Measurements from ENCODE around the gene ADAM12.
"Not testable (repeated sequence)": the region's sequence is repeated elsewhere in the genome, so short reads cannot be mapped to it uniquely, and the experiment has no call there.

ADAM12 gene

DNA sequence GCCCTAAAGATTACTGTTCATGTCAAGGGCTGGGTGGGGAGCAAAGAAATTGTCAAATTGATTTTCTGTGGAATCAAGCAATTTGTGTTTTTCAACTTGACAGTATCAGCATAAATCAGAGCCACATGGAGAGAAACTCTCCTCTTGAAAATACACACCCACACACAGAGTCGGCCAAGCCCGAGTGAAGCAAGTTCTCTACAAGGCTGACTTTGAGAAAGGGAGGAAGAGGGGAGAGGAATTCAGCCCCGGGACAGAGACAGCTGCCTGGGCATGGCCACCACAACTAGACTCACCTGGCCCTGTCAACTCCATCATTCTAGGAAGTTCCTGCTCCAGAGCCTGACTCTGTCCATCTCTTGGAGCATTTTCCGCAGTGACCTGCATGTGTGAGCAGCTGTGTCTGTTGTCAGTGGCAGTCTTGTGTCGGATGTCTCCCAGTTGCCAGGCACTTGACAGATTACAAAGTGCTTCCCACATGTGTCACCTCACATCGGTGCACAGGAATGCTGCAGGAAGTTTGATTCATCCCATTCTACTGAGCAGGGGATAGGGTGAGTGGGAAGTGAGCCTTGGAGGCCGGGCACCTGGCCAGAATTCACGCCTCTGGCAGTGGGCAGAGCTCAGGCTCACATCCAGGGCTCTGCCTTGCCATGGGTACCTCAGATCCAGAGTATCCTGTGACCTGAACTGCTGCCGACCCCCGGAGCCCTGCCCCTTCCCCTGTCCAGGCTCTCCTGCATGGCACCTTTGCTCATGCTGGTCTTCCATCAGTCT is 37.9 kb downstream of the ADAM12 start:
- Histone ChIP-seq H3K9ac (ENCODE audit: low read depth in 1 of 2, low read length in 2 of 2) (no peak overlapping the region), H3K36me3 (ENCODE audit: control insufficient read depth in 1 of 2, insufficient read depth in 2 of 2, low read length in 2 of 2) (no peaks in the 10 kb centered on the region), H3K27me3 (ENCODE audit: control insufficient read depth in 1 of 2, insufficient read depth in 2 of 2, low read length in 2 of 2) (no peaks in the 10 kb centered on the region), H3K4me3 (ENCODE audit: low read depth in 1 of 2, low read length in 2 of 2) (no peak overlapping the region), H3K4me1 (ENCODE audit: control insufficient read depth in 1 of 2, insufficient read depth in 2 of 2, low read length in 2 of 2) (no peaks in the 10 kb centered on the region), H3K9me3 (ENCODE audit: control insufficient read depth in 1 of 2, low read length in 2 of 2) (no peaks in the 10 kb centered on the region), H3K27ac (ENCODE audit: low read depth, low read length) (no peak overlapping the region)

DNA sequence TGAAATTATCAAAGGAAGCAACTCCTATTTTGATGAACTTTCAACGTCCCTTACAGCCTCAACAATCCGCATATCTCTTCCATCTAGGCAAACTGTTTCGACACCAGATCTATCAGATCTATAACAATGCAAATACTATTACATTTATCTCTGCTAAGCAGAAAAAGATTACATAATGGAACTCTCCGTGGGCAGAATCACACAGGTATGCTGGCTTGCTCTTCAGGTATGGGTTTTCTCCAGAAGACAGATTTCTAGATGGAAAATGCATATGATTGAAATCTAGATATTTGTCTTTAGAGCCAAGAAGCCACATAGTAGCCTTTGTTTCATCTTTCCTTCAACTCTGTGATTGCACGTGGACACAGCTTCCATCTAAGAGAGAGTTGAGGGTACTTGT is 38.6 kb downstream of the ADAM12 start:
- H3K9me3 ChIP-seq (ENCODE audit: control insufficient read depth in 1 of 2, low read length in 2 of 2) = no peaks in the 10 kb centered on the region
- no peaks in the 10 kb centered on the region for H3K4me1 ChIP-seq (ENCODE audit: control insufficient read depth in 1 of 2, insufficient read depth in 2 of 2, low read length in 2 of 2)
- H3K27ac ChIP-seq (ENCODE audit: low read depth, low read length) = no peak overlapping the region
- H3K36me3 ChIP-seq (ENCODE audit: control insufficient read depth in 1 of 2, insufficient read depth in 2 of 2, low read length in 2 of 2) = no peaks in the 10 kb centered on the region
- no peaks in the 10 kb centered on the region for H3K27me3 ChIP-seq (ENCODE audit: control insufficient read depth in 1 of 2, insufficient read depth in 2 of 2, low read length in 2 of 2)
- H3K4me3 ChIP-seq (ENCODE audit: low read depth in 1 of 2, low read length in 2 of 2) = no peak overlapping the region
- no peak overlapping the region for H3K9ac ChIP-seq (ENCODE audit: low read depth in 1 of 2, low read length in 2 of 2)

DNA sequence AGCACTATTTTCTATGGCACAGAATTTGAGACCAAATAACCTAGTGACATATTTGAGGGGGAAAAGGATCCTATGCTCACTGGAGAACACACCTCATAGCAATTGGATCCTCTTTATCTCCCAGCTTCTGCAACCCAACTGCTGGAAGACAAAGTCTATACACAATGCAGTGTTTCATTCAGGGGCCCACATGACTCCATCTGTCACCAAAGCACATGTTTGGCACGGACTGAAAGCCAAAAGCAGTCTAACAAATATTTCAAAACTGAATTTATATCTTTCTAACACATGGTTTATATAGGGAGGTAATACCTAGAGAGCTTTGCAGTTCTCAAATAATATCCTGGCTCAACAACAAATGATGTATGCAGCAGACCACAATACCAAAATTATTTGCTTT is 39.2 kb downstream of the ADAM12 start:
- H3K36me3 ChIP-seq (ENCODE audit: control insufficient read depth in 1 of 2, insufficient read depth in 2 of 2, low read length in 2 of 2) = no peaks in the 10 kb centered on the region
- H3K4me1 ChIP-seq (ENCODE audit: control insufficient read depth in 1 of 2, insufficient read depth in 2 of 2, low read length in 2 of 2) = no peaks in the 10 kb centered on the region
- H3K27ac ChIP-seq (ENCODE audit: low read depth, low read length) = no peak overlapping the region
- H3K4me3 ChIP-seq (ENCODE audit: low read depth in 1 of 2, low read length in 2 of 2) = no peak overlapping the region
- H3K9me3 ChIP-seq (ENCODE audit: control insufficient read depth in 1 of 2, low read length in 2 of 2) = no peaks in the 10 kb centered on the region
- H3K27me3 ChIP-seq (ENCODE audit: control insufficient read depth in 1 of 2, insufficient read depth in 2 of 2, low read length in 2 of 2) = no peaks in the 10 kb centered on the region
- no peak overlapping the region for H3K9ac ChIP-seq (ENCODE audit: low read depth in 1 of 2, low read length in 2 of 2)

DNA sequence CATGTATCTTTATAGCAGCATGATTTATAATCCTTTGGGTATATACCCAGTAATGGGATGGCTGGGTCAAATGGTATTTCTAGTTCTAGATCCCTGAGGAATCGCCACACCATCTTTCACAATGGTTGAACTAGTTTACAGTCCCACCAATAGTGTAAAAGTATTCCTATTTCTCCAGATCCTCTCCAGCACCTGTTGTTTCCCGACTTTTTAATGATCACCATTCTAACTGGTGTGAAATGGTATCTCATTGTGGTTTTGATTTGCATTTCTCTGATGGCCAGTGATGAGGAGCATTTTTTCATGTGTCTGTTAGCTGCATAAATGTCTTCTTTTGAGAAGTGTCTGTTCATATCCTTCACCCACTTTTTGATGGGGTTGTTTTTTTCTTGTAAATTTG is 44.8 kb downstream of the ADAM12 start:
- not testable (repeated sequence) for H3K9me3 ChIP-seq (ENCODE audit: control insufficient read depth in 1 of 2, low read length in 2 of 2); H3K9ac ChIP-seq (ENCODE audit: low read depth in 1 of 2, low read length in 2 of 2); H3K4me3 ChIP-seq (ENCODE audit: low read depth in 1 of 2, low read length in 2 of 2); H3K36me3 ChIP-seq (ENCODE audit: control insufficient read depth in 1 of 2, insufficient read depth in 2 of 2, low read length in 2 of 2); H3K27ac ChIP-seq (ENCODE audit: low read depth, low read length); H3K27me3 ChIP-seq (ENCODE audit: control insufficient read depth in 1 of 2, insufficient read depth in 2 of 2, low read length in 2 of 2); H3K4me1 ChIP-seq (ENCODE audit: control insufficient read depth in 1 of 2, insufficient read depth in 2 of 2, low read length in 2 of 2)

DNA sequence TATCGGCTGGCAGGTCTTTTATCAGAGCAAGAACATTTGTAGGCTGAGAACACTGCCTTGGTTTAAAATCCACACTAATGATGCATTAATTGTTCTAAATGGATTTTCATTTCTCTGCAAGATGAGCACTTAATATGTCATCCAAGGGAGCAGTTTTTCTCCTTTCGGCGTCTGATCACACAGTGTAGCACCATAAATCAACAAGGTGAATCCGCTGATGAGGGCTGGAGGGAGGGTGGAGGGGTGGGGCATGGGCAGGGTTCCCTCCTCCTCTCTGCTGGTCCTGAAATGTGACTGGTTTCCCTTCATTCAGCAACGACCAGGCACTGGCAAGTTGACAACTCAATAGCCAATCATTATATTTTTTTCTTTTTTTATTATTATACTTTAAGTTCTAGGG is 45.6 kb downstream of the ADAM12 start:
- Histone ChIP-seq H3K27ac (ENCODE audit: low read depth, low read length) (no peak overlapping the region), H3K36me3 (ENCODE audit: control insufficient read depth in 1 of 2, insufficient read depth in 2 of 2, low read length in 2 of 2) (no peaks in the 10 kb centered on the region), H3K9me3 (ENCODE audit: control insufficient read depth in 1 of 2, low read length in 2 of 2) (no peaks in the 10 kb centered on the region), H3K9ac (ENCODE audit: low read depth in 1 of 2, low read length in 2 of 2) (no peak overlapping the region), H3K4me3 (ENCODE audit: low read depth in 1 of 2, low read length in 2 of 2) (no peak overlapping the region), H3K27me3 (ENCODE audit: control insufficient read depth in 1 of 2, insufficient read depth in 2 of 2, low read length in 2 of 2) (no peaks in the 10 kb centered on the region), H3K4me1 (ENCODE audit: control insufficient read depth in 1 of 2, insufficient read depth in 2 of 2, low read length in 2 of 2) (no peaks in the 10 kb centered on the region)

DNA sequence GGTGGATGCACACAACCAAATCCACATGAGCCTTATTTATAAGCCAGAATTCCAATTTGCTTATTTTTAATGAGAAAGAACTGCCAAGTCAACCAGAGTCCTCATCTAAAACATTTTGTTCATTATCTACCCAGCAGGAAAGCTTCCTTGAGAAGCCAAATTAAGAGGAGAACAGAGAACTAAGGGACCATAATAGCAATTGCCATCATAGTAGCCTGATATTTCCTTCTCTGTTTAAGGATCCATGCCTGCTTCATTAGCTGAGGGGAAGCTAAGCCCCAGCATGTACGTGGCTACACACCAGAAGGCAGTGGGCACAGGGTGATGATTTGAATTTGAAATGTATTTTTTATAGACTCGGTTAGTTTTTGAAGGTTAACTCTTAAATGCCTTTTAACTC is 46.8 kb downstream of the ADAM12 start:
- H3K36me3 ChIP-seq (ENCODE audit: control insufficient read depth in 1 of 2, insufficient read depth in 2 of 2, low read length in 2 of 2) = no peaks in the 10 kb centered on the region
- no peak overlapping the region for H3K4me3 ChIP-seq (ENCODE audit: low read depth in 1 of 2, low read length in 2 of 2)
- no peaks in the 10 kb centered on the region for H3K27me3 ChIP-seq (ENCODE audit: control insufficient read depth in 1 of 2, insufficient read depth in 2 of 2, low read length in 2 of 2)
- H3K9me3 ChIP-seq (ENCODE audit: control insufficient read depth in 1 of 2, low read length in 2 of 2) = no peaks in the 10 kb centered on the region
- H3K4me1 ChIP-seq (ENCODE audit: control insufficient read depth in 1 of 2, insufficient read depth in 2 of 2, low read length in 2 of 2) = no peaks in the 10 kb centered on the region
- H3K27ac ChIP-seq (ENCODE audit: low read depth, low read length) = no peak overlapping the region
- H3K9ac ChIP-seq (ENCODE audit: low read depth in 1 of 2, low read length in 2 of 2) = no peak overlapping the region

DNA sequence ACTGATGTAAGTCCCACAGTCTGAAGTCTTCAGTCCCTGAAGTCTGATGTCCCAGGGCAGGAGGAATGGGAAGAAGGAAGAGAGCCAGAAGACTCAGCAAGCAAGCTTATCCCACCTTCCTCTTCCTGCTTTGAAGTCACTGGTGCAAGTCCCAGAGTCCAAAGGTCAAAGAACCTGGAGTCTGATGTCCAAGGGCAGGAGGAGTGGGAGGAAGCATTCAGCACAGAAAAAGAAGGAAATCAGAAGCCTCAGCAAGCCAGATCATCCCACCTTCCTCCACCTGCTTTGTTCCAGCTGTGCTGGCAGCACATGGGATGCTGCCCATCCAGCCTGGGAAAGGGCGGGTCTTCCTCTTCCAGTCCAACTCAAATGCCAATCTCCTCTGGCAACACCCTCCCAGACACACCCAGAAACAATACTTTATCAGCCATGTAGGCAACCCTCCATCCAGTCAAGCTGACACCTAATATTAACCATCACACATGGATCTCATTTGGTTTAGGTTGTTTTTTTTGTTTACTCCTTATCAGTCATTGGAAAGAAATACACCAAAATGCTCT is 50.9 kb downstream of the ADAM12 start:
- H3K27ac ChIP-seq (ENCODE audit: low read depth, low read length) = no peak overlapping the region
- H3K9me3 ChIP-seq (ENCODE audit: control insufficient read depth in 1 of 2, low read length in 2 of 2) = no peaks in the 10 kb centered on the region
- no peaks in the 10 kb centered on the region for H3K27me3 ChIP-seq (ENCODE audit: control insufficient read depth in 1 of 2, insufficient read depth in 2 of 2, low read length in 2 of 2)
- H3K4me1 ChIP-seq (ENCODE audit: control insufficient read depth in 1 of 2, insufficient read depth in 2 of 2, low read length in 2 of 2) = no peaks in the 10 kb centered on the region
- no peaks in the 10 kb centered on the region for H3K36me3 ChIP-seq (ENCODE audit: control insufficient read depth in 1 of 2, insufficient read depth in 2 of 2, low read length in 2 of 2)
- no peak overlapping the region for H3K4me3 ChIP-seq (ENCODE audit: low read depth in 1 of 2, low read length in 2 of 2)
- no peak overlapping the region for H3K9ac ChIP-seq (ENCODE audit: low read depth in 1 of 2, low read length in 2 of 2)

DNA sequence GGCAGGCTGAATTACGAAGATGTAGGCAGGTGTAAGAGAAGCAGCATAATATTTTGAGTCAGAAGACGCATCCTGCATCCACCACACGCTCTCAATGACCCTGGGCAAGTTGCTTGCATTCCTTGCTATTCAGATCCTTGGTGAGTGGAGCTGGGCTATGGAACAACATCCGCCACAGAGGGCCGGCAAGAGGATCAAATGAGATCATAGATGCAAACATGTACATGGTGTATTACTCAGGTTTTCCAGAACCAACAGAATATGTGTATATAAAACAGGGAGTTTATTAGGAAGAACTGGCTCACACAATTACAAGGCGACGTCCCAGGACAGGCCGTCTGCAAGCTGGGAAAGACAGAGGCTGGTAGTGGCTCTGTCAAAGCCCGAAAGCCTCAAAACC is 51.5 kb downstream of the ADAM12 start:
- no peak overlapping the region for H3K27ac ChIP-seq (ENCODE audit: low read depth, low read length)
- H3K27me3 ChIP-seq (ENCODE audit: control insufficient read depth in 1 of 2, insufficient read depth in 2 of 2, low read length in 2 of 2) = no peaks in the 10 kb centered on the region
- no peak overlapping the region for H3K4me3 ChIP-seq (ENCODE audit: low read depth in 1 of 2, low read length in 2 of 2)
- no peaks in the 10 kb centered on the region for H3K9me3 ChIP-seq (ENCODE audit: control insufficient read depth in 1 of 2, low read length in 2 of 2)
- H3K36me3 ChIP-seq (ENCODE audit: control insufficient read depth in 1 of 2, insufficient read depth in 2 of 2, low read length in 2 of 2) = no peaks in the 10 kb centered on the region
- no peaks in the 10 kb centered on the region for H3K4me1 ChIP-seq (ENCODE audit: control insufficient read depth in 1 of 2, insufficient read depth in 2 of 2, low read length in 2 of 2)
- no peak overlapping the region for H3K9ac ChIP-seq (ENCODE audit: low read depth in 1 of 2, low read length in 2 of 2)

DNA sequence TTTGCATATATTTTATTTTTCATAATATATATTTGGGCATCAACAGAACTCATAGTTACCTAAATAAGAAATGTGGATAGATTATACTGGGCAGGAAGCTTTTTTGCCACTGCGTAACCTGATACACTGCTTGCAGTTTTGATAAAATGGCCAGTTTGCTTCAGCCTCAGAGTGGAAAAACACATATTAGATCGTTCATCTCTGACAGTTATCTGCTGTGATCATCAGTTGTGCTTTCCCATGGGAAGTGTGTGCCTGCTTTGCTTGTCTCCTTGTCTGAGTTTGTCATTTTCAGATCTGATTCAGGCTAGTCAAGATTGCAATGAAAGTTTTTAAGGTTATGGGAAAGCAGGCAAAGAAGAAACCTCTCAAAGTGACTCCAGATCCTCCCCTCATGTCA is 54.0 kb downstream of the ADAM12 start:
- Histone ChIP-seq H3K4me3 (ENCODE audit: low read depth in 1 of 2, low read length in 2 of 2) (no peak overlapping the region), H3K9me3 (ENCODE audit: control insufficient read depth in 1 of 2, low read length in 2 of 2) (no peaks in the 10 kb centered on the region), H3K36me3 (ENCODE audit: control insufficient read depth in 1 of 2, insufficient read depth in 2 of 2, low read length in 2 of 2) (no peaks in the 10 kb centered on the region), H3K27me3 (ENCODE audit: control insufficient read depth in 1 of 2, insufficient read depth in 2 of 2, low read length in 2 of 2) (no peaks in the 10 kb centered on the region), H3K9ac (ENCODE audit: low read depth in 1 of 2, low read length in 2 of 2) (no peak overlapping the region), H3K27ac (ENCODE audit: low read depth, low read length) (no peak overlapping the region), H3K4me1 (ENCODE audit: control insufficient read depth in 1 of 2, insufficient read depth in 2 of 2, low read length in 2 of 2) (no peaks in the 10 kb centered on the region)

DNA sequence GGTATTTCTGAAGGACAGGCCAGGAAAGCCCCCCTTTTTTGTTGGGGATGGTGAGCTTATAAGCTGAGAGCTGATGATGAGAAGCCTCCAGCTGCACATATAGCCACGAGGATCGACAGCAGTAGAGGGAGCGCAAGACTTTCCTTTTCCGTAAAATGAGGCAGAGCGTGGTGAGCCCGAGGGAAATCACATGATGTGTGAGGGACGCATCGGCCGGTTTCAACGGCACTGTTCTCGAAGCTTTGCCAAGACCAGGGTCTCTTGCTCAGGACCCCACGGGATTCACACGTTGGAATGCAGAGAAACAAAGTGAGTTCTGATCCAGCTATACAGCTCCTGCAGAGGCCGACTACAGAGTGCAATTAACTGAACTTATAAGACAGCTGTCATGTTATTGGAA is 55.7 kb downstream of the ADAM12 start:
- Histone ChIP-seq H3K27ac (ENCODE audit: low read depth, low read length) (no peak overlapping the region), H3K4me3 (ENCODE audit: low read depth in 1 of 2, low read length in 2 of 2) (no peak overlapping the region), H3K9me3 (ENCODE audit: control insufficient read depth in 1 of 2, low read length in 2 of 2) (no peaks in the 10 kb centered on the region), H3K36me3 (ENCODE audit: control insufficient read depth in 1 of 2, insufficient read depth in 2 of 2, low read length in 2 of 2) (no peaks in the 10 kb centered on the region), H3K27me3 (ENCODE audit: control insufficient read depth in 1 of 2, insufficient read depth in 2 of 2, low read length in 2 of 2) (no peaks in the 10 kb centered on the region), H3K4me1 (ENCODE audit: control insufficient read depth in 1 of 2, insufficient read depth in 2 of 2, low read length in 2 of 2) (no peaks in the 10 kb centered on the region), H3K9ac (ENCODE audit: low read depth in 1 of 2, low read length in 2 of 2) (no peak overlapping the region)
